Activated CD8-positive, alpha-beta memory T cell treated with anti-CD3 and anti-CD28 coated beads, Interleukin-2, amount 50 U/mL, for 4 hours (primary cell): ENCODE data around the gene ACTL6A.
"Not testable (repeated sequence)": the region's sequence is repeated elsewhere in the genome, so short reads cannot be mapped to it uniquely, and the experiment has no call there.

ENCODE experiments used
- DNase-seq: peaks from one replicate; pipeline ENCODE4 v3.0.0-alpha.2; 2020

Gene ACTL6A

DNA sequence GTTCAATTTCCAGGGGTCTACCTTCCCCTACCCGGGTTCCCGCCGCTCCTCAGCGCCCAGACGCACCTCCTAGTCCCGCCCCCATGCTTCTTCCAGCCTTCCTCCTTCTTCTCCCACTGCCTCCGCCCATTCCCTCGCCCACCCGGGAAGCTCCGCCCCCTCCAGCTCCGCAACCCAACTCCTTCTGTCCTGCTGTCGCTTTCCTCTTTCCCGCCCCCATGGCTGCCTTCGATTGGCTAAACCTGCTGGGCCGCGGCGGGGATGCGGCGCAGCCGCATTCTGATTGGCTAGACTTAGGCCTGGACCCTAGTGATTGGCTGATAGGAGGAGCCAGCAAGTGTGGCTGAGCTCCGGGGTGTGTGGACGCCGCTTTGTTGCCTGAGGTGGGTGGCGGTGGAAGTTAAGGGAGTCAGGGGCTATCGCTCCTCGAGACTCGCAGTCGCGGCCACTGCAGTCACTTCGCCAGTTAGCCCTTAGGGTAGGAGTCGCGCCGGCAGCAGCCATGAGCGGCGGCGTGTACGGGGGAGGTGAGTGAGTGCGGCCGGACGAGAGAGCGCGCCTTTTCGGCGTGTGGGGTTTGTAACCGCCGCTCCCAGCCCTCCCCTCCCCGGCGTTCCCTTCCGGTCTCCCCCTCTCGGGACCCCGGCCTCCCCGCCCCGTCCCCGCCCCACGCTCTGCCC is at the start of gene ACTL6A:
TSS of gene ACTL6A (plus strand) at position 336 of the 680 bp plus-strand sequence. CDS start at position 503, 167 bp downstream.
- DNase-seq: peak; percentile 99

DNA sequence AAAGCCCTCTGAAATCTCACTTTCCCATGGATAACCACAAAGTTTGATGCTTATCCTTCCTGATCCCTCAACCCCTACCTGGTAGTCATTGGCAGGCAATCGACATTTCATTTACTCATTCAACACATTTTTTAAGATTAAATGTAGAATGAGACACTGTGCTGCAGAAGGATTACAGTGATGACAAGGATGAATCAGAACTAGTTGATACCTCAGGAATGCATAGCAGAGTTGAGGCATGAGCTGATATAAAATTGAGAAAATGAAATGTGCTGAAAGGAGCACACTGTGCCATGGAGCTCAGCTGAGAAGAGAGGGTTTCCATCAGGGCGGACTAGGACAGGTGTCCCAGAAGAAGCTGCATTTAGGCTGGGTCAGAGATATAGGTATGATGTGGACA is 48.9 kb upstream of the ACTL6A start:
- no peak for DNase-seq

DNA sequence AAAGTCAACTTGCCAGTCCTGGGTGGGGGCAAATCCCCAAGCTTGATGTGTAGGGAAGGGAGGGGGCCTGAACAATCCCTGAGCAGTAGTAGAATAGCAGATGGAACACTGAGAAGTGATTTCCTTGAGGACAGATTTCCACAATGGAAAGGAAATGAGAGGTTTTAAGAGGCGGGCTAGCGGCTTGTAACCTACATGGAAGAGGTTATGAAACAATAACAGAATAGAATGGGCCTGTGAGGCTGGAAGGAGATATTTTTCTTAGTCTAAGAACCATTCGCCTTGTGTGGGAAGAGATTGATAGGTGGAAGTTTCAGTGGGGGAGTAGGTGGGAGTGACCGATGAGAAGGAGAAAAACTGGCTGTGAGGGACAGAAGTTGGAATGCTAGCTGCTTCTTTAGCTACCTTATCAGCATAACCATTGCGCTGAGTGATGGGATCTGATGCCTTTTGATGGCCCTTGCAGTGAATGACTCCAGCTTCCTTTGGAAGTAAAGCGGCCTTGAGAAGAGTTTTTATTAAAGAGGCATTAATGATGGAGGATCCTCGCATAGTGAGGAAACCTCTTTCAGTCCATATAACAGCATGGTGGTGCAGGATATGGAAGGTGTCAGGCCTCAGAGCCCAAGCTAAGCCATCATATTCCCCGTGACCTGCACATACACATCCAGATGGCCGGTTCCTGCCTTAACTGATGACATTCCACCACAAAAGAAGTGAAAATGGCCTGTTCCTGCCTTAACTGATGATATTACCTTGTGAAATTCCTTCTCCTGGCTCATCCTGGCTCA is 46.1 kb upstream of the ACTL6A start:
- not testable (repeated sequence) for DNase-seq

DNA sequence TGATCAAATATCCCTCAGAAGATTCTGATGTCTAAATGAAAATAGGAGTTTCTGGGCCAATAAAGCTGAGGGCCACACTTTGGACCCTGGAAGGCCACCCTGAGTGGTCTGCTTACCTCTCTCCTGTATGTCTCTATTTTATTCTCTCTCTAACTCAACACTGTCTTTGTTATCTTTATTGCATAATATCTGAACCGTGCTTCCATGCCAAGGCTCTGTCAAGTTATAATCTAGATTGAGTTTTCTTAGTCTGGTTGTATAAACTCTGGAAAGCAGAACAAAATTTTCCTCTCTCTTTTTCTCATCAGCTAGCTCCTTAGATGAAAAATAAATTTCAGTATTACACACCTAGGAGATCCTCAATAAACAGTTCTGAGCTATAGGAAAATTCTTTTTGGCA is 36.2 kb upstream of the ACTL6A start:
- no peak for DNase-seq

DNA sequence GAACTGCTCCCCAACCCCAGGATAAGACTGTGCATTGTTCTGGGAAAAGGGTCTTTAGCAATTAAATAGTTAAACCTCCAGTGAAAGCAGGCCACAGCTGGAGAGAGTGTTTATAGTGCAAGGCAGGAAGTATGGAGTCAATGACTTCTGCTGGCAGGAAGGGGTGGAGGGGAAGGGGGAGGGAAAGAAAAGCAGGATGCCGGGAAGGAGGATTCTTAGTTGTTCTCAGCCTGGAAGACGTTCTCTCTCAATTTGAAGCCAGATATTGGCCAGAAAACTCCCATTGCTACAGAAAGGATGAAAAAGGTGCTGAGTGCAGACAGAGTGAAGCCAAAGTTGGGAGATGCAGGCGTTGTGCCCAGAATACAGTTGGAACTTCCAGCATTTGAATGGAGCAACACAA is 35.7 kb upstream of the ACTL6A start:
- no peak for DNase-seq

DNA sequence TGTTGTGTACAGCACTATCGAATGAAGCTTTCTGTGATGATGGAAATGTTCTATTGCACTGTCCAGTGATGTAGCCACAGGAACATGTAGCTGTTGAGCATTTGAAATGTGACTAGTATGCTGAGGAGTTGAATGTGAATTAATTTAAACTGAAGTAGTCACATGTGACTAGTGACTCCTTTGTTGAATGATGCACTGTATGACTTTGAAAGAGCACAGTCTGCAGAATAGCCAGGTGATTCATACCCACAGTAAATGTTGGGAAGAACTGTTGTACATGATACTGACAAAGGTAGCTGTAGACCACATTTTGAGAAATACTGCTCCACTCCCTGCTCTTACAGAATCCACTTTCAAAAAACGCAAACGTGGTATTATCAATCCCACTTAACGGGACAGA is 34.0 kb upstream of the ACTL6A start:
- DNase-seq: no peak

DNA sequence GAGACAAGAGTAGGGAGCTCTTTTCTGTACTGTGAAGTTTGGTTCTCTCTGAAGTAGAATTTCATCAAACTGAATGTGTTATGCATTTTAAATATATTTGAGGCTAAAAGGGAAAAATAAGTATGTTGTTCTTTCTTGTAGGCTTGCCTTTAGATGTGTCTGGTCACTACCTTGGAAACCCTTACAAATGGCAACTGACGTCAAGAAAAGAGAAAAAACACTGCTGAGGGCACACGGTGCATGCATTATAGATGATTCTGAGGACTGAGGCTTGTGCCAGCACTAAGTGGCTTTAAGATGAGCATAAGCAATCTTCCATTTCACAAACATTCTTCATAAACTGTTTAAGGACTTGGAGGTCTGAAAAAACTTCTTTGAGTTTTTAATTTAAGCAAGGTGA is 31.1 kb upstream of the ACTL6A start:
- DNase-seq: no peak

DNA sequence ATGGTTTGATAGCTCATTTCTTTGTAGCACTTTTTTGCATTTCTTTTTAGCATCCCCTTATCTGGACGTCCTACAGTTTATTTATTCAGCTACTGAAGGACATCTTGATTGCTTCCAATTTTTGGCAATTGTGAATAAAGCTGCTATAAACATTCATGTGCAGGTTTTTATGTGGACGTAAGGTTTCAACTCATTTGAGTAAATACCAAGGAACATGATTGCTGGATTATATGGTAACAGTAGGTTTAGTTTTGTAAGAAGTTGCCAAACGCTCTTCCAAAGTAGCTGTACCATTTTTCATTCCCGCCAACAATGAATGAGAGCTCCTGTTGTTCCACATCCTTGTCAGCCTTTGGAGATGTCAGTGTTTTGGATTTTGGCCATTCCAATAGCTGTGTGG is 29.5 kb upstream of the ACTL6A start:
- no peak for DNase-seq

DNA sequence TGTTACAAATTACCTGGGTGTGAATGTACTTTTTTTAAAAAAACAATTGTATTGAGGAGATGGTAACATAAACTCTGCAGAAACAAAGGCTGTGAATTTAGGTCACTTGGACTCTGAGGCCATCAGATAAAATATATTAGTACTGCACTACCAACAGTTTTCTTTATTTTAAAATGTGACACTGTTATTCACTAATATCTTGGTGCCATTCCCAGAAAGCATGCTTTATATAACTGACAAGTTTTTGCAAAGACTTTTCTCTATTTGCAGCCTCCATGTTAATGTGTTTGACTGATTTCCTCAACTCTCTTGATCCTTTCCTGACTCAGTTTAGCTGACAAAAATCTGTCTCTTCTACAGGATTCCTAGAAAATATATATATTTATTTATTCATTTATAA is 26.5 kb upstream of the ACTL6A start:
- DNase-seq: no peak

DNA sequence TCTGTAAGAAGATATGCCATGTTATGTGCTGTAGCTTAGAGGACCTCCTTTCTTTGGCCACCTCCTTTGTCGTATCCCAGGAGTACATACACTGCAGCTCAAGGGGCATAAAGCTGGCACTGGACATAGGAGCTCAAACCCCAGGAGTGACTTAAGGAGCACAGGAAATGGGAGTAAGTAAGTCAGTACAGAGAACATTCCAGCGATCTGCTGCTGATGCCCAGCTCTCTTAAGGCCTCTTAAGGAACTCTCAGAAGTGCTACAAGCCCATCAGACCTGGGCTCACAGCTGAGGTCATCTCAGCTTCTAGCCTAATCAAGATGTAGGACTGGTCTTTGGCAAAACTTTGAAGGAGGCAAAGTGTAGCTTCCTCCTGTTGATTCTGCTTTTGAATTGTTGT is 21.6 kb upstream of the ACTL6A start:
- DNase-seq: no peak

DNA sequence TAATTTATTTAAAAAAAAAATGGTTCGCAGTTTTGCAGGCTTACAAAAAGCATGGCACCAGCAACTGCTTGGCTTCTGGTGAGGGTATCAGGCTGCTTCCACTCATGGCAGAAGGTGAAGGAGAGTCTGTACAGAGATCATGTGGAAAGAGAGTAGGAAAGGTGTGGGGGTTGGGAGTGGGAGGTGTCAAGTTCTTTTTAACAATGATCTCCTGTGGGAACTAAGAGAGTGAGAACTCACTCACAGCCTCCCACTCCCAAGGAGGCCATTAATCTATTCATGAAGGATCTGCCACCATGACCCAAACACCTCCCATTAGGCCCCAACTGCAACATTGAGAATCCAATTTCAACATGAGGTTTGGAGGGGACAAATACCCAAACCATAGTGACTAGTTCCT is 21.1 kb upstream of the ACTL6A start:
- DNase-seq: no peak

DNA sequence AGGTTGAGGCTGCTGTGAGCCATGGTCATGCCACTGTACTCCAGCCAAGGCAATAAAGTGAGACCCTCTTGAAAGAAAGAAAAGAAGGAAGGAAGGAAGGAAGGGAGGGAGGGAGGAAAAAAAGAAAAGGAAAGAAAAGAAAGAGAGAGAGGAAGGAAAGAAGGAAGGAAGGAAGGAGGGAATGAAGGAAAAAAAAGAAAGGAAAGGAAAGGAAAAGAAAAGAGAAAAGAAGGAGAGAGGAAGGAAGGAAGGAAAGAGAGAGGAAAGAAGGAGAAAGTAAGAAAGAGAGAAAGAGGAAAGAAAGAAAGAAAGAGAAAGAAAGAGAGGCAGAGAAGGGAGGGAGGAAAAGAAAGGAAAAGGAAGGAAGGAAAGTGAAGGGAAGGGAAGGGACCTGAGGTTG is 20.4 kb upstream of the ACTL6A start:
- DNase-seq: no peak

DNA sequence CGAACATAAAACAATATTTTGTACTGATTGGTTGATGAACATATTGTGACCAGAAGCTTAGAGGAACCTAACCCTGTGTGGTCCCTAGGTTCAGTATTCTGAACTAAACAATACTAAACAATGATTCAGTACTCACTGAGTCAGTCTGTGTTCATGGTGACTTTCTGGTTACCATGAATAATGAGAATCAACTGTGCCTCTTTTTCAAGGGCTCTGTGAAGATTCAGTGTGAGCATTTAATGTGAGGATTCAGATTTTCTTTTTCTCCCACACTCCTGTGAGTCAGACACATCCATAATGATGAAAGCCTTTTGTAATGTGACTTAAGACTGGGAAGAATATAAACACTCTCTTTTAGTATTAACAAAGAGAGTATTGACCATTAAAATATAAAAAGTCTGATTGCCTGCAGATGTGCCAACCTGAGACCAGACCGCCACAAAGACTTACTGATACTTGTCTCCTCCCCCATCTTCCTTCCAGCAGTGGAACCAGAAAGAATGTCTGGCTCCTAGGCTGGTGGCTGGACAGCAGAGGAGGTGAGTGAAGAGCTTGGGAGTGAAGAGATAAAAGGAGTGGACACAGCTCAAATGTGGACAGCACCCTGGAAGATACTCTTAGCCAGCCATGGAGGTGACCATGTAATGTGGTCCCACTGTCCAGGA is 17.6 kb upstream of the ACTL6A start:
- DNase-seq: no peak

DNA sequence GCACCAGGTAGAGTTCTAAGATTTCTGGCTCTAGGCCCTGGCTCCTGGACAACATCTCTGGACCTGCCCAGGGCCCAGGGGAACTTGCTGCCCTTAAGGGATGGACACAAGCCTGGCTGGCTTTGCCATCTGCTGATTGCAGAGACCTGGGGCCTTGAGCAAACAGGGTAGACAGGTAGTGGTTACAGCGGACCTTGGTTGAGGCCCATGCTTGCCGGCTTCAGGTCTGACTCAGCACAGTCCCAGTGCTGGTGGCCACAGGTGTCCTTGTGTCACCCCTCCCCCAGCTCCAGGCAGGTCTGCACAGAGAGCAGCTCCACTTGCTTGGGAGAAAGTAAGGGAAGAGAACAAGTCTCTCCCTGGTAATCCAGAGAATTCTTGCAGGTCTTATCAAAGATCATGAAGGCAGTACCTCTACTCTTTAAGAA is 15.9 kb upstream of the ACTL6A start:
- DNase-seq: no peak

DNA sequence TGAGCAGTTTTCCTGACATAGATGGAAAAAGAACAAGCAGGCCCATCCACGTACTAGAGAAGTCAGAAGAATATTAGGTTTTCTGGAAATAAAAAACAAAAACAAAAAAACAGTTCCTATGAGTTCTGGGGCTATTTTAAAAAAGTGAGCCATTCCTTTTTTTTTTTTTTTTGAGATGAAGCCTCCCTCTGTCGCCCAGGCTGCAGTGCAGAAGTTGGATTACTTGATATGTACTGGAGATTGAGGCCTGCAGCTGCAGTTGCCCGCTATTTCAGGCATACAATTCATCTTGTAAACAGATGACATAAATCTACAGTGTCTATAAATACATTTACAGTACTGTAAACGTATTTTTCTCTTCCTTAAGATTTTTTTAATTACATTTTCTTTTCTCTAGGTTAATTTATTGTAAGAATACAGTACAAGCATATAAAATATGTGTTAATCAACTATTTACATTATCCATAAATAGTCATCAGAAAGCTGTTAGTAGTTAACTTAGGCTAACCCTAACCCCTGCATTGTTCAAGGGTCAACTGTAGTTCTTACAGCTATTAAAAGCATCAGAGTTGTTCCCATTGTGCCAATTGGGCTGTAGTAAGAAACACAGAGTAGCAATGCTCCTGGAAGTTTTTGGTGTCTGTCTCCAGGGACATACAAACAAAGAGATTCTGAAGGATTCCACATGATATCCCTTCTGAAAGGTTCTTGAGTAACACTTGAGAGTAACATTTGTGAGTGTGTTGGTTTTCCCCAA is 11.2 kb upstream of the ACTL6A start:
- DNase-seq: no peak

DNA sequence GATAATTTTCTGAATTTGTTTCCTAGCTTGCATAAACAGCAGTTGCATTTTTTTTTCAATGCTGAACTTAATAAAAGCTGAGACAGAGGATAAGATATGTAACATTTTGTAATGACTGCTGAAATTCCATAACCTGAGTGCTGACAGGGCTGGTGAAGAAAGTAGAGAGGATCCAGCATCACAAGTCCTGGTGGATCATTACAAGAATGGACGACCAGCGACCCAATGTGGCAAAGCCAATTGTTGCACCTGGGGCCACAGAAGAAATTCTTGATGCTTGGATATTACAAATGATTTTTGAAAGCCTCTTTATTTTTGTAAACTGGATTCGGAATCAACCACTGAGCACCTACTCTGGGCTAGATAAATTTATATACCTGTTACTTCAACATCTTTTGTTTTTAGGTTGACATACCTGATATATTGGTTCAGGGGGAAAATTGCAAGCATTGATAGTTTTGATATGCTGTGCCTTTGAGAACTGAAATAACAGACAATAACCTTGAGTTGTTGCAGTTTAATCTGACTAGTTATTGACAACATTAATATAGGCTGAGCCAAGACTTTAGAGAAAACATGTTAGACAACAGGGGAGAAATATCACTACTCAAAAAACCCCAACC is 3.9 kb upstream of the ACTL6A start:
- peak; percentile 36 for DNase-seq

DNA sequence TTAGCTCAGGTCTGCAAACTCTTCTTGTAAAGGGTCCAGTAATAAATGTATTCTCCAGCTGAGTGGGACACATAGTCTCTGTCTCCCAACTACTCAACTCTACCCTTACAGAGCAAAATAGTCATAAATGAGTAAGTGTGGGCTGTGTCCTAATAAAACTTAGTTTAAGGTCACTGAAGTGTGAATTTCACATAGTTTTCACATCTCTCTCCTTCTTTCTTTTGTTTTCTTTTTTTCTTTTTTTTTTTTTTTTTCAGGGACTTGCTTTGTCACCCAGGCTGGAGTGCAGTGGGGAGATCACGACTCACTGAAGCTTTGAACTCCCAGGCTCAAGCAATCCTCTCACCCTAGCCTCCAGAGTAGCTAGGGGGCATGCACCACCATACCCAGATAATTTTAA is 1.9 kb upstream of the ACTL6A start:
- DNase-seq: no peak

DNA sequence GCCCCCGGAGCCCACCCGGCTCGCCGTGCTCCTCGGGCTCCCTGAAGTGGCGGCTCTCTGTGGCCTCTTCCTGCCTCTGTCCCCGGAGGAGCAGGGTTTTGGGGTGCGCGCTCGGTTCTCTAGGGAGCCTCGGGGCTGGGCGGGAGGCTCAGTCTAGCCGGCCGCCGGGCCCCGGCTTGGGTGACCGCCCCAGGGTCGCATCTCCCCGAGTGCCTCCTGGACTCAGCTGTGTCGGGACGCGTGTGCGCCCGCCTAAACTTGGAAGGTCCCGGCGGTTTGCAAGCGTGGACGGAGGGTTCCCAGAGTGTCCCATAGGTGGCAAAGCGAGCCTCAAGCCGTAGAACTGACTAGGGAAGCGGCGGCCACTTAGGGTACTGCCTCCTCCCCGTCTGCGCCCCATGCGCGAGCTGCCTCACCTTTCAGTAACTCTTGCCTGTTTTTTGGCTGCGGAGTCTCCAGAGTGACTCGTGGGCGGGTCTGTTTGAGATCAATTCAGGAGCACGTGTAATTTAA is 601 bp downstream of the ACTL6A start:
- peak; percentile 64 for DNase-seq

DNA sequence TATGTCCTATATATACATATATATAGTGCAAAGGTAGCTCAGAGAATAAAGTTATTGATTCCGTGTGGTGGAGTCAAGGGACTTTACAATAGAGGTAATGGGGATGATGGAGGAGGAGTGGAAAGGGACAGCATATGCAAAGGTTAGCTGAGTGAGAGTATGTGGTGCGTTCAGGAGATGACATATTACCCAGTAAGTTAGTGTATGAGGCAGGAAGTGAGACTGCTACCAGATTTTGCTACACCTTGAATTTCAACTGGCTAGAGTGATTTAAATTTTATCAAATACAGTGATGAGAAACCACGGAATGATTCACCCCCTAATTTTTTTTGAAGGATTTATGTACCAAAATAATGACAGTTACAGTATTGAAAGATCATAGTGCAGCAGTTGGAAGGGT is 2.8 kb downstream of the ACTL6A start:
- no peak for DNase-seq

DNA sequence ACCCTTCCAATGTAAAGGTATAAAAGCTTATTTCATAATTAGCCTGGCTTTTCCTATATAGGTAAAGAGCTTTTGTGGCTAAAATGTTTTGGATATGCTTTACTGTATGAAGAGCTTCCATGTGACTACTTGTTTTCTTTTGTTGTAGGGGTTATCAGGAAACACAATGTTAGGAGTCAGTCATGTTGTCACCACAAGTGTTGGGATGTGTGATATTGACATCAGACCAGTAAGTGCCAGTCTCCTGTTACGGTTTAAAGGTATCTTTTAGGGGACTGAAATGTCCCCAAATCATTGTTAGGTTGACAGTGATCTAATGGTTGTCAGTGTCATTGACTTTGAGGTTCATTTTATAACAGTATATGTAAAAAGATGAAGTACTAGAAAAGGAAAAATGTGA is 18.3 kb downstream of the ACTL6A start:
- DNase-seq: no peak

DNA sequence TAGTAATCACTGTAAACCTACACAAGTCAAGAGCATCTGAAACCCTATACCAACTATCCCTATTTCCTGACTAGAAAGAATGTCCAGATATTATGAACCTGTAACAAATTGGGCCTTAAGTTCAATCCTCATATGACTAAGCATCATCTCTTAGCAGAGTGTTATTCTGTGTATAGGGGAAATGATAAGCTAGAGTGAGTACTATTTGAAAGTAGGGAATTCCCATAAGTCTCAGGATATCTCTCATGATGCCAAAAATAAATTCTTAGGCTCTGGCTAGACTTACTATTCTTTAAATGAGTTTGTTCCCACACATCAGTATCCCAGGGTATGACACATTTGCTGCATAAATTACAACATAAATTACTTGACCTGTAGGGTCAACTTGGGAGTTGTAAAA is 26.4 kb downstream of the ACTL6A start:
- DNase-seq: no peak

DNA sequence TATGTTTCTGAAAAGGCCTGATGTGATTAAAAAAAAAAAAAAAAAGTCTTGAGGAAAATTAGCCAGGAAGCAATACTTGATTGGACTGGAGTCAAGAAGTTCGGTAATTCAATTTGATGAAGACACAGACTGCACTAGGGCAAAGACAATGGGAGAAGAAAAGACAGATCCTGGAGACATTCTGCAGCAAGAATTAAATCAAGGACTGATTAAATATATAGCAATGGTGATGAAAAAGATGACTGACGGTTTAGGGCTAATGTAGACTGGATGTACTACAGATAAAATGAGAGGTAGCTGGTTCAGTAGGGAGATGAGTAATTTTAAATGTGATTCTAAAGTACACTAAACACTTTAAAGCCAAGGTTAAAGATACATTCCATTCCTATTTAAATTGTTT is 27.9 kb downstream of the ACTL6A start:
- DNase-seq: no peak

DNA sequence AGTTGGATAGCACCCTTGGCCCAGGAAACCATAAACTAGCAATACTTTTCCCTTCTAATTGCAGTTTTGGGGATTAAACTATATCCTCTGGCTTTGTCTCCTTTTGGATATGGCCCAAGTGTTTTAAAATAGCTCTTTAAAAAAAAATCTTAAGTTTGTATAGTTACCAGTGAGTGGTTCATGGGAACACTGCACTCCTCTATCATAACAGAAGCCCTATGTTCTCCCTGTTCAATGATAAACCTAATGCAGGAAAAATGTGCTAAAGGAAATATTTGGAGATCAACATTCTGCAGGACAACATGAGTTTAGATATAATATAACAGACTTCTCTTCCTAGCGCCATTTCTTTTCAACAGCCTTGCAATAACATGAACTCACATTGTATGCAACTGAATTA is 28.6 kb downstream of the ACTL6A start:
- no peak for DNase-seq
